Heart left ventricle (tissue), 16 donors: ENCODE measurements around the gene TRAPPC3. TPM values are rescaled to one million over a fixed set of nuclear protein-coding genes. Genes with fewer than 3 reads are reported as not detected.
A peak's percentile ranks its signal among the peaks of the same experiment; 100 is the strongest.

ENCODE experiments used
- ATAC-seq, 4 donors: fragments of 200-7000 bp; cut with Tn5 transposase; one replicate each; pipeline ENCODE4 v1.9.1; 2020 to 2022; ENCODE audit warnings: moderate library complexity in 4 of 4, mild to moderate bottlenecking in 3 of 4, moderate number of reproducible peaks in 1 of 4
- DNase-seq, 5 donors: peaks; one replicate each; pipeline ENCODE4 v3.0.0-alpha.2; 2020
- H3K27ac ChIP-seq, 12 donors: fragments of 200-600 bp; sonication (generic) in 4 of 12; one replicate each; pipeline versions ENCODE4 v1.5.0 to v1.8.0; 2016 to 2022; ENCODE audit warnings: mild to moderate bottlenecking in 2 of 12
- H3K27me3 ChIP-seq, 9 donors: fragments of 200-600 bp; sonication (generic) in 2 of 9; one replicate each; pipeline versions ENCODE4 v1.5.1 to v1.8.0; 2016 to 2022; ENCODE audit warnings: mild to moderate bottlenecking in 3 of 9
- H3K36me3 ChIP-seq, 9 donors: fragments of 200-600 bp; sonication (generic) in 2 of 9; one replicate each; pipeline versions ENCODE4 v1.5.0 to v1.8.0; 2018 to 2022; ENCODE audit warnings: mild to moderate bottlenecking in 2 of 9
- H3K4me1 ChIP-seq, 12 donors: fragments of 200-600 bp; sonication (generic) in 4 of 12; one replicate each; pipeline versions ENCODE4 v1.5.0 to v1.8.0; 2016 to 2022; ENCODE audit warnings: mild to moderate bottlenecking in 3 of 12
- H3K4me3 ChIP-seq, 12 donors: fragments of 200-600 bp; sonication (generic) in 4 of 12; one replicate each; pipeline versions ENCODE4 v1.5.0 to v1.8.0; 2017 to 2022; ENCODE audit warnings: mild to moderate bottlenecking in 9 of 12, moderate library complexity in 4 of 12
- H3K9me3 ChIP-seq, 12 donors: fragments of 200-600 bp; sonication (generic) in 4 of 12; one replicate each; pipeline versions ENCODE4 v1.5.0 to v1.8.0; 2016 to 2022; ENCODE audit warnings: mild to moderate bottlenecking in 1 of 12
- POLR2A ChIP-seq, 2 donors: fragments of 450-650 bp; IDR thresholded peaks; one replicate each; pipeline ENCODE4 v1.6.1; 2017; ENCODE audit warnings: antibody characterized with exemption in 2 of 2, mild to moderate bottlenecking in 2 of 2, moderate library complexity in 2 of 2
- WGBS, 4 donors: extraction: QIAGEN DNeasy Blood & Tissue Kit in 2 of 4; methylation state at CpG; one replicate each; pipeline versions ENCODE4 v1.1.5 to v1.1.7; 2013 to 2018; 5-methylcytosine and 5-hydroxymethylcytosine counted together
- intact Hi-C, 10 donors: fragments of 100-400 bp; cut with DNase I; formaldehyde crosslinking; loops; one replicate each; pipeline versions ENCODE4 v1.11.1 to v1.14.2; 2022
- polyA plus RNA-seq, 2 donors: library from polyadenylated mRNA; stranded (reverse); fragments of 200-250 nt; gene quantifications; one replicate each; pipeline ENCODE4 v1.2.3, GENCODE V29; 2013
- total RNA-seq, 9 donors: library from RNA; depleted of rRNA in 2 of 9; stranded (reverse); fragments of >200 nt in 2 of 9; fragmentation: NEBNext Ultra II Directional in 3 of 9; extraction: Animal tissue kit (Norgen Biotek cat#: 25700) in 3 of 9; gene quantifications; one replicate each; pipeline versions ENCODE4 v1.1.0 to v1.2.4, GENCODE V29; 2016 to 2023
- TF ChIP-seq, protein P1 (sequence below), 12 donors: fragments of 200-600 bp; sonication (generic) in 4 of 12; IDR thresholded peaks; one replicate each; pipeline versions ENCODE4 v1.5.0 to v1.8.0; 2018 to 2022; ENCODE audit warnings: antibody characterized with exemption in 12 of 12, mild to moderate bottlenecking in 5 of 12
- donor health status: ischemic (EF 13 %, LVEDD 7.1; RV severe dilation, severe dysfunction).
- donor health status: healthy with polysubstance abuse.
- donor health status: DM: no; HTN: yes; CAD: no.
- donor health status: DM: no; HTN: no; CAD: no.
- donor health status: ischemic (EF 25% LVEDD 6.9; RV normal size, moderate dysfunction).
- donor health status: ischemic (EF 25% LVEDD 5.7; RV mildly dilated, moderate dysfunction).
- donor health status: healthy.
- donor health status: DM: yes; HTN: yes; CAD: no.
- donor health status: ischemic (EF 35%, LVEDD 5.7; RV mildly dilated, moderate dysfunction).
- donor health status: nonischemic (EF 11% LVEDD 7.7; RV severe dilation, severe dysfunction).
- donor health status: DM: yes; HTN: yes; CAD: no.
- donor health status: PGD.
- donor health status: ischemic (EF 29% LVEDD 5.4; RV normal size, mild dysfunction).
- donor health status: nonischemic (EF 23%, LVEDD 6.1; RV moderate dilation, normal function).

TRAPPC3 gene
- total and polyA plus RNA-seq, 11 donors, result 40.8 to 89.6 (median 52.9) TPM

GRCh38 chr1:36183309-36183856, 34.1 kb upstream of the TRAPPC3 start:
- no peak for DNase-seq
- WGBS, 4 donors, result 48 to 64% (median 54%) methylated on average over 2 of the region's 2 CpGs
- H3K4me3 ChIP-seq, result no peak overlapping the region
- TF ChIP-seq, protein P1, sequence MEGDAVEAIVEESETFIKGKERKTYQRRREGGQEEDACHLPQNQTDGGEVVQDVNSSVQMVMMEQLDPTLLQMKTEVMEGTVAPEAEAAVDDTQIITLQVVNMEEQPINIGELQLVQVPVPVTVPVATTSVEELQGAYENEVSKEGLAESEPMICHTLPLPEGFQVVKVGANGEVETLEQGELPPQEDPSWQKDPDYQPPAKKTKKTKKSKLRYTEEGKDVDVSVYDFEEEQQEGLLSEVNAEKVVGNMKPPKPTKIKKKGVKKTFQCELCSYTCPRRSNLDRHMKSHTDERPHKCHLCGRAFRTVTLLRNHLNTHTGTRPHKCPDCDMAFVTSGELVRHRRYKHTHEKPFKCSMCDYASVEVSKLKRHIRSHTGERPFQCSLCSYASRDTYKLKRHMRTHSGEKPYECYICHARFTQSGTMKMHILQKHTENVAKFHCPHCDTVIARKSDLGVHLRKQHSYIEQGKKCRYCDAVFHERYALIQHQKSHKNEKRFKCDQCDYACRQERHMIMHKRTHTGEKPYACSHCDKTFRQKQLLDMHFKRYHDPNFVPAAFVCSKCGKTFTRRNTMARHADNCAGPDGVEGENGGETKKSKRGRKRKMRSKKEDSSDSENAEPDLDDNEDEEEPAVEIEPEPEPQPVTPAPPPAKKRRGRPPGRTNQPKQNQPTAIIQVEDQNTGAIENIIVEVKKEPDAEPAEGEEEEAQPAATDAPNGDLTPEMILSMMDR (IDR thresholded peaks at IDR 0.05), result no peak
- no peak for TF ChIP-seq POLR2A (IDR thresholded peaks at IDR 0.05)
- ATAC-seq, result no peak
- H3K36me3 ChIP-seq, result peaks cover 3 to 40% (median 35%) of the 10 kb centered on the region in 9 donors
- no peaks in the 10 kb centered on the region for H3K9me3 ChIP-seq
- peaks cover 0 to 23% (median 11%) of the 10 kb centered on the region in 12 donors for H3K4me1 ChIP-seq
- H3K27me3 ChIP-seq, result no peaks in the 10 kb centered on the region
- intact Hi-C loops, result loop anchor here in 3 of 10 donors (10.0 kb wide), 2 partner anchors 79 to 101 kb away; no protein-coding TSS in a partner anchor
- peak overlapping the region in 7 of 12 donors; percentile 4 to 84 (median 22) for H3K27ac ChIP-seq

- TF ChIP-seq POLR2A (IDR thresholded peaks at IDR 0.05), result no peak
- TF ChIP-seq, protein P1 (IDR thresholded peaks at IDR 0.05), result no peak
- DNase-seq (no peak), ATAC-seq (peak in 1 of 4 donors; percentile 2)
- intact Hi-C loops, result loop anchor here in 3 of 10 donors (10.0 kb wide), 2 partner anchors 78 to 102 kb away; no protein-coding TSS in a partner anchor
- peak overlapping the region in 5 of 12 donors; percentile 5 to 84 (median 22) for H3K27ac ChIP-seq
- no peak overlapping the region for H3K4me3 ChIP-seq
- H3K9me3 ChIP-seq, result no peaks in the 10 kb centered on the region
- H3K4me1 ChIP-seq, result peaks cover 0 to 25% (median 9%) of the 10 kb centered on the region in 12 donors
- H3K36me3 ChIP-seq, result peaks cover 3 to 46% (median 41%) of the 10 kb centered on the region in 9 donors
- 63 to 78% (median 64%) methylated on average over 2 of the region's 2 CpGs for WGBS, 4 donors
- H3K27me3 ChIP-seq, result no peaks in the 10 kb centered on the region
These were observed 33.4 kb upstream of the TRAPPC3 start for GRCh38 chr1:36182734-36183133.

DNA sequence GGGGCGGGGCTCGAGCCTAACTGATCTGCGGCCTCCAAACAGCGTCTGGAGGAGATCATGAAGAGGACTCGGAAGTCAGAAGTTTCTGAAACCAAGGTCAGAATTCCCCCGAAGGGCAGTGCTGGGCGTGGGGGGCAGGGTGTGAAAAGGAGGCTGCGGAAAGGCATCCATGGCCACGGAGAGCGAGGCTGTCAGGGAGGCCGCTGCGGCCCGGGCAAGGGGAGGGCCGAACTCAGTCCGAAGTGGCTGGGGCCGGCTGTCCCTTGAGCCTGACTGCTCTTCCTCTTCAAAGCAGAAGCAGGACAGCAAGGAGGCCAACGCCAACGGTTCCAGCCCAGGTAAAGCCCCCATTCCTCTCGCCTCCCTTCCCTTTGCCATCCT, 29.9 kb upstream of the TRAPPC3 start:
- Histone ChIP-seq H3K27ac (peak overlapping the region in 11 of 12 donors; percentile 8 to 100 (median 54)), H3K9me3 (no peaks in the 10 kb centered on the region), H3K4me1 (peaks cover 0 to 55% (median 25%) of the 10 kb centered on the region in 12 donors), H3K36me3 (peaks cover 3 to 82% (median 75%) of the 10 kb centered on the region in 9 donors), H3K4me3 (no peak overlapping the region), H3K27me3 (no peaks in the 10 kb centered on the region)
- intact Hi-C loops, result no loop called here
- DNase-seq (no peak), ATAC-seq (no peak)
- TF ChIP-seq, protein P1 (IDR thresholded peaks at IDR 0.05), result no peak
- TF ChIP-seq POLR2A (IDR thresholded peaks at IDR 0.05), result no peak
- 61 to 72% (median 66%) methylated on average over 19 of the region's 19 CpGs for WGBS, 4 donors

GRCh38 chr1:36178471-36179219, 29.4 kb upstream of the TRAPPC3 start:
- intact Hi-C loops, result no loop called here
- WGBS, 4 donors, result 54 to 79% (median 70%) methylated on average over 60 to 62 of the region's 62 CpGs
- Histone ChIP-seq H3K4me3 (no peak overlapping the region), H3K9me3 (no peaks in the 10 kb centered on the region), H3K27ac (peak overlapping the region; percentile 20 to 100 (median 61)), H3K36me3 (peaks cover 3 to 87% (median 80%) of the 10 kb centered on the region in 9 donors), H3K4me1 (peaks cover 0 to 61% (median 28%) of the 10 kb centered on the region in 12 donors), H3K27me3 (no peaks in the 10 kb centered on the region)
- no peak for TF ChIP-seq POLR2A (IDR thresholded peaks at IDR 0.05)
- TF ChIP-seq, protein P1 (IDR thresholded peaks at IDR 0.05), result no peak
- peak in 3 of 5 donors; percentile 56 to 62 (median 57) for DNase-seq
- ATAC-seq, result peak in 3 of 4 donors; percentile 25 to 44 (median 35)
